GM10266 (cell line): ENCODE data around the gene PRR19.

ENCODE experiments used
- DNase-seq: peaks from one replicate; pipeline ENCODE4 v3.0.0; 2012; ENCODE audit errors: extremely low spot score
- TF ChIP-seq, protein P1 (sequence below): IDR thresholded peaks from 2 replicates; pipeline ENCODE4 v1.5.1; 2012; ENCODE audit warnings: mild to moderate bottlenecking, low read depth; ENCODE audit not compliant: control insufficient read depth, insufficient read depth; ENCODE audit errors: missing control alignments

Gene PRR19

DNA sequence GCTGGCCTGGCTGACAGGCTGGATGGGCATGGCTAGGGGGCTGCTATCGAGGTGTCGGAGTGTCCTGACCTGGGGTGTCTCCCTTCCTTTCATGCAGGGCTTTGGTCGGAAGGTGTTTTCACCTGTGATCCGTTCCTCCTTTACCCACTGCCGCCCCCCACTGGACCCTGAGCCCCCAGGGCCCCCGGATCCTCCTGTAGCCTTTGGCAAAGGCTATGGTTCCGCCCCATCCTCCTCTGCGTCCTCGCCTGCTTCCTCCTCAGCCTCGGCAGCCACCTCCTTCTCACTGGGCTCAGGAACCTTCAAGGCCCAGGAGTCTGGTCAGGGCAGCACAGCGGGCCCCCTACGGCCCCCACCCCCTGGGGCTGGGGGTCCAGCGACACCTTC, 11.8 kb upstream of the PRR19 start:
- TF ChIP-seq, protein P1, sequence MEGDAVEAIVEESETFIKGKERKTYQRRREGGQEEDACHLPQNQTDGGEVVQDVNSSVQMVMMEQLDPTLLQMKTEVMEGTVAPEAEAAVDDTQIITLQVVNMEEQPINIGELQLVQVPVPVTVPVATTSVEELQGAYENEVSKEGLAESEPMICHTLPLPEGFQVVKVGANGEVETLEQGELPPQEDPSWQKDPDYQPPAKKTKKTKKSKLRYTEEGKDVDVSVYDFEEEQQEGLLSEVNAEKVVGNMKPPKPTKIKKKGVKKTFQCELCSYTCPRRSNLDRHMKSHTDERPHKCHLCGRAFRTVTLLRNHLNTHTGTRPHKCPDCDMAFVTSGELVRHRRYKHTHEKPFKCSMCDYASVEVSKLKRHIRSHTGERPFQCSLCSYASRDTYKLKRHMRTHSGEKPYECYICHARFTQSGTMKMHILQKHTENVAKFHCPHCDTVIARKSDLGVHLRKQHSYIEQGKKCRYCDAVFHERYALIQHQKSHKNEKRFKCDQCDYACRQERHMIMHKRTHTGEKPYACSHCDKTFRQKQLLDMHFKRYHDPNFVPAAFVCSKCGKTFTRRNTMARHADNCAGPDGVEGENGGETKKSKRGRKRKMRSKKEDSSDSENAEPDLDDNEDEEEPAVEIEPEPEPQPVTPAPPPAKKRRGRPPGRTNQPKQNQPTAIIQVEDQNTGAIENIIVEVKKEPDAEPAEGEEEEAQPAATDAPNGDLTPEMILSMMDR, result no peak
- no peak for DNase-seq

DNA sequence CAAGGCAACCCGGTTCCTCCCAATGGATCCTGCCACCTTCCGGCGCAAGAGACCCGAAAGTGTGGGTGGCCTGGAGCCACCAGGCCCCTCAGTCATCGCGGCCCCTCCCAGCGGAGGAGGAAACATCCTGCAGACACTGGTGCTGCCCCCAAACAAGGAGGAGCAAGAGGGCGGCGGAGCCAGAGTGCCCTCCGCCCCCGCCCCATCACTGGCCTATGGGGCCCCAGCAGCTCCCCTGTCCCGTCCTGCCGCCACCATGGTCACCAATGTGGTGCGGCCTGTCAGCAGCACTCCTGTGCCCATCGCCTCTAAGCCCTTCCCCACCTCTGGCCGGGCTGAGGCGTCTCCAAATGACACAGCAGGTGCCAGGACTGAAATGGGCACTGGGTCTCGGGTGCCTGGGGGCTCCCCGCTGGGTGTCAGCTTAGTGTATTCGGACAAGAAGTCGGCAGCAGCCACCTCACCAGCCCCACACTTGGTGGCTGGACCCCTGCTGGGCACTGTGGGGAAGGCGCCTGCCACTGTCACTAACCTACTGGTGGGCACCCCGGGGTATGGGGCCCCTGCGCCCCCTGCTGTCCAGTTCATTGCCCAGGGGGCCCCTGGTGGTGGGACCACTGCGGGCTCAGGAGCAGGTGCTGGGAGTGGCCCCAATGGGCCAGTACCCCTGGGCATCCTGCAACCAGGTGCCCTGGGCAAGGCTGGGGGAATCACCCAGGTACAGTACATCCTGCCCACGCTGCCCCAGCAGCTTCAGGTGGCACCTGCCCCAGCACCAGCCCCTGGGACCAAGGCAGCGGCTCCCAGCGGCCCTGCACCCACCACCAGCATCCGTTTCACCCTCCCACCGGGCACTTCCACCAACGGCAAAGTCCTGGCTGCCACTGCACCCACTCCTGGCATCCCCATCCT, 11.2 kb upstream of the PRR19 start:
- TF ChIP-seq, protein P1, result peak; percentile 44
- DNase-seq, result no peak

DNA sequence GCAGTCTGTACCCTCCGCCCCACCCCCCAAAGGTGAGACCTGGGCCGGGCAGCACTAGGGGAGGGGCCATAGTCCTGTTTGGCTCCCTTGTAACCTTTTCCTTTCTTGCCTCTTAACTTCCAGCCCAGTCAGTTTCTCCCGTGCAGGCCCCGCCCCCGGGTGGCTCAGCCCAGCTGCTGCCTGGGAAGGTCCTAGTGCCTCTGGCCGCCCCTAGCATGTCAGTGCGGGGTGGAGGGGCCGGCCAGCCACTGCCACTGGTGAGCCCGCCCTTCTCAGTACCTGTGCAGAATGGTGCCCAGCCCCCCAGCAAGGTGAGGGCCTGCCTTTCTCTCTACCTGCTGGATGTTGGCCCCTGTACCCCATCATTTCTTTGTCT, 10.5 kb upstream of the PRR19 start:
- TF ChIP-seq, protein P1, result no peak
- no peak for DNase-seq

DNA sequence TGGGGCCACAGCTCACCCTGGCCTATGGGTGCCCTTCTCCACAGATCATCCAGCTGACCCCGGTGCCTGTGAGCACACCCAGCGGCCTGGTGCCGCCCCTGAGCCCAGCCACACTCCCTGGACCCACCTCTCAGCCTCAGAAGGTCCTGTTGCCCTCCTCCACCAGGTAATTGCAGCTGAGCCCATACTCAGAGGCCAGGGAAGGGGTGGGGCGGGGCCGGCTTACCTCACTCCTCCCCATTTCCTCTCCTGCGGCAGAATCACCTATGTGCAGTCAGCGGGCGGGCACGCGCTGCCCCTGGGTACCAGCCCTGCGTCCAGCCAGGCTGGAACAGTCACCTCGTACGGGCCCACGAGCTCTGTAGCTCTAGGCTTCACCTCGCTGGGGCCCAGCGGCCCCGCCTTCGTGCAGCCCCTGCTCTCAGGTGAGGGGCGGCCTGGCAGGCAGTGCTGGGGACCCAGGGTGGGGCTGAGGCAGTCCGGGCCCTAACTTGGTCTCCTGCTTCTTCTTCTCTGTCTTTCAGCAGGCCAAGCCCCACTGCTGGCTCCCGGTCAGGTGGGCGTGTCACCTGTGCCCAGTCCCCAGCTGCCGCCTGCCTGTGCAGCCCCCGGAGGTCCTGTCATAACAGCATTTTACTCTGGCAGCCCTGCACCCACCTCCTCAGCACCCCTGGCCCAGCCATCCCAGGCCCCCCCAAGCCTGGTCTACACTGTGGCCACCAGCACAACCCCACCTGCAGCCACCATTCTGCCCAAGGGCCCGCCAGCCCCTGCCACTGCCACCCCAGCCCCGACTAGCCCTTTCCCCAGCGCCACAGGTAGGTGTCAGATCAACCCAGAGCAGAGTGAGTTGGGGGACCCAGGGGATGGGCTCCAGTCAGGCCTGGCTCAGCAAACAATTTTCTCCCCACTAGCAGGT, 9.6 kb upstream of the PRR19 start:
- TF ChIP-seq, protein P1, result no peak
- no peak for DNase-seq

DNA sequence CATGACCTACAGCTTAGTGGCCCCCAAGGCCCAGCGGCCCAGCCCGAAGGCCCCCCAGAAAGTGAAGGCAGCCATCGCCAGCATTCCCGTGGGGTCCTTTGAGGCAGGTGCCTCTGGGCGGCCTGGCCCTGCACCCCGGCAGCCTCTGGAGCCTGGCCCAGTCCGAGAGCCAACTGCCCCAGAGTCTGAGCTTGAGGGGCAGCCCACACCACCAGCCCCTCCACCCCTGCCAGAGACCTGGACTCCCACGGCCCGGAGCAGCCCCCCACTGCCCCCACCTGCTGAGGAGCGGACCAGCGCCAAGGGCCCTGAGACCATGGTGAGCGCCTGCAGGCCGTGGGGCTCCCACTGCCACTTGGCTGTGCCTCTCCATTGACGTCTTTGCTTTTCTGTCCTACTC, 9.0 kb upstream of the PRR19 start:
- TF ChIP-seq, protein P1, result no peak

DNA sequence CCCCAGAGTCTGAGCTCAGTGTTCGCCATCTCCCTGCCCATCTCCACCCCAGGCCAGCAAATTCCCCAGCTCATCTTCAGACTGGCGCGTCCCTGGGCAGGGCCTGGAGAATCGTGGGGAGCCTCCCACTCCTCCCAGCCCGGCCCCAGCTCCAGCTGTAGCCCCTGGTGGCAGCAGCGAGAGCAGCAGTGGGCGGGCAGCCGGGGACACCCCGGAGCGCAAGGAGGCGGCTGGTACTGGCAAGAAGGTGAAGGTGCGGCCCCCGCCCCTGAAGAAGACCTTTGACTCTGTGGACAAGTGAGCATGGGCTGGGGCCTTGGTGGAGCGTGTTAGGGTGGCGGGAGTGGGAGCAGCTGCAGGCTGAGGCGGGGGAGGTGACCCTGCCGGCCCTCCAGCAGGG, 8.4 kb upstream of the PRR19 start:
- TF ChIP-seq, protein P1, result no peak
- no peak for DNase-seq

More for the DNA sequence above, 9.0 kb upstream of the PRR19 start:
- DNase-seq, result no peak
